ENCODE measurements around the gene BPTF.
"Not testable (repeated sequence)": the region's sequence is repeated elsewhere in the genome, so short reads cannot be mapped to it uniquely, and the experiment has no call there.

Gene BPTF

DNA sequence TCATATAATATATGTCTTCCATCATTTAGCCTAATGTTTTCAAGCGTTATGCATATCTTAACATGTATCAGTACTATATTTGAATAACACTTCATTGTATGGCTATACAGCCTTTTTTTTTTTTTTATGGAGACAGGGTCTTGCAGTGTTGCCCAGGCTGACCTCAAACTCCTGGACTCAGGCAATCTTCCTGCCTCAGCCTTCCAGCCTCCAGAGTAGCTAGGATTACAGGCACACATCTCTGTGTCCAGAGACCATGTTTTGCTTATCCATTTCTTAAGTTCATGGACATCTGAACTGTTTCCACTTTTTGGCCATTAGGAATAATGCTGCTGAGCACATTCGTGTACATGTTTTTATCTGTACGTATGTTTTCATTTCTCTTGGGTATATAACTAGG, 7.8 kb downstream of the BPTF start:
- Histone ChIP-seq H3K9ac (ENCODE audit: low read length in 5 of 5) (no peak overlapping the region), H3K36me3 (ENCODE audit: control insufficient read depth in 5 of 5, insufficient read depth in 5 of 5, low read length in 5 of 5) (peaks cover 0 to 3% (median 0%) of the 10 kb centered on the region in 5 donors), H3K27me3 (ENCODE audit: control insufficient read depth in 5 of 5, insufficient read depth in 4 of 5, low read length in 5 of 5) (no peaks in the 10 kb centered on the region), H3K27ac (ENCODE audit: low read depth, low read length) (no peak overlapping the region), H3K4me3 (ENCODE audit: low read depth in 1 of 5, low read length in 5 of 5) (no peak overlapping the region), H3K4me1 (ENCODE audit: control insufficient read depth in 5 of 5, insufficient read depth in 5 of 5, low read length in 5 of 5) (peaks cover 0 to 34% (median 24%) of the 10 kb centered on the region in 5 donors), H3K9me3 (ENCODE audit: control insufficient read depth in 5 of 5, low read length in 5 of 5) (no peaks in the 10 kb centered on the region)

DNA sequence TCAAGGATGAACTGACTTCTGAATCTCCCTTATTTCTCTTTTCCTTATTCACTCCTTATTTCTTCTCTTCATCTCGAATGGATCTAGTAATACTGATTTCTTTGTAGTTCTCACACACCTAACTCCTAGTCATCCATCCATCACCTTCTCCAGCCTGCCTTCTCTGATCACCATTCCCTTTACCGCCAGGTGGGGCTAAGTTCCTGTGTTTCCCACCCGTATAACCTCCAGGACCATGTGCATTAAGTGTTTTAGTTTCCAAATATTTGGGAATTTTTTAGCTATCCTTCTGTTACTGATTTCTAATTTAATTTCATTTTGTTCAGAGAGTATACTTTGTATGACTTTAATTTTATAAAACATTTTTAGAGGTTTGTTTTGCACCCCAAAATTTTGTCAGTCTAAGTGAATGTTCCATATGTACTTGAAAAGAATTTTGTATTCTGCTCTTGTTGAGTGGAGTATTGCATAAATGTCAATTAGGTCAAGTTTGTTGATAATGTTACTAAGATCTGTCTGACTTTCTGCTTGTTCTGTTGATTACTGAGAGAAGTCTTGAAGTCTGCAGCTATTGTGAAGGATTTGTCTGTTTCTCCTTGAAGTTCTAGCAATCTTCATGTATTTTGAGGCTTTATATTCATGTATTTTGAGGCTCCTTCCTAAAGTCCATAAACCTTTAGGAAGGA, 8.8 kb downstream of the BPTF start:
- Histone ChIP-seq H3K9ac (ENCODE audit: low read length in 5 of 5) (no peak overlapping the region), H3K4me1 (ENCODE audit: control insufficient read depth in 5 of 5, insufficient read depth in 5 of 5, low read length in 5 of 5) (peaks cover 0 to 27% (median 19%) of the 10 kb centered on the region in 5 donors), H3K27ac (ENCODE audit: low read depth, low read length) (no peak overlapping the region), H3K27me3 (ENCODE audit: control insufficient read depth in 5 of 5, insufficient read depth in 4 of 5, low read length in 5 of 5) (no peaks in the 10 kb centered on the region), H3K36me3 (ENCODE audit: control insufficient read depth in 5 of 5, insufficient read depth in 5 of 5, low read length in 5 of 5) (peaks cover 0 to 3% (median 0%) of the 10 kb centered on the region in 5 donors), H3K9me3 (ENCODE audit: control insufficient read depth in 5 of 5, low read length in 5 of 5) (no peaks in the 10 kb centered on the region), H3K4me3 (ENCODE audit: low read depth in 1 of 5, low read length in 5 of 5) (no peak overlapping the region)

DNA sequence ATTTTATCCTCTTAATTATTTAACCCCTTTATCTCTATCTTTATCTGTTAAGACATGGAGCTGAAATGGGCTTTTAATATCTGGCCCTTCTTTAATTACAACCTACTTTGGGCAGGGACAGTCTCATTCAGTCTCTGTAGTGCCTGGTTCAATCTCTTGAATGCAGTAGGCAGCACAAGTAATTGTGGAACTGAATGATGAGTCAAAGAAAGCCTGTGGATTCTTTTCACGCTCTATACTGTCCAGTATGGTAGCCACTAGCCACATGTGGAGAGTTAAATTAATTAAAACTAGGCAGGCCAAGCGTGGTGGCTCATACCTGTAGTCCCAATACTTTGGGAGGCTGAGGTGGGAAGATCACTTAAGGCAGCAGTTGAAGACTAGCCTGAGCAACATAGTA, 9.3 kb downstream of the BPTF start:
- Histone ChIP-seq H3K4me3 (ENCODE audit: low read depth in 1 of 5, low read length in 5 of 5) (no peak overlapping the region), H3K9me3 (ENCODE audit: control insufficient read depth in 5 of 5, low read length in 5 of 5) (no peaks in the 10 kb centered on the region), H3K36me3 (ENCODE audit: control insufficient read depth in 5 of 5, insufficient read depth in 5 of 5, low read length in 5 of 5) (peaks cover 0 to 3% (median 0%) of the 10 kb centered on the region in 5 donors), H3K27me3 (ENCODE audit: control insufficient read depth in 5 of 5, insufficient read depth in 4 of 5, low read length in 5 of 5) (no peaks in the 10 kb centered on the region), H3K9ac (ENCODE audit: low read length in 5 of 5) (no peak overlapping the region), H3K27ac (ENCODE audit: low read depth, low read length) (no peak overlapping the region), H3K4me1 (ENCODE audit: control insufficient read depth in 5 of 5, insufficient read depth in 5 of 5, low read length in 5 of 5) (peaks cover 0 to 22% (median 14%) of the 10 kb centered on the region in 5 donors)

DNA sequence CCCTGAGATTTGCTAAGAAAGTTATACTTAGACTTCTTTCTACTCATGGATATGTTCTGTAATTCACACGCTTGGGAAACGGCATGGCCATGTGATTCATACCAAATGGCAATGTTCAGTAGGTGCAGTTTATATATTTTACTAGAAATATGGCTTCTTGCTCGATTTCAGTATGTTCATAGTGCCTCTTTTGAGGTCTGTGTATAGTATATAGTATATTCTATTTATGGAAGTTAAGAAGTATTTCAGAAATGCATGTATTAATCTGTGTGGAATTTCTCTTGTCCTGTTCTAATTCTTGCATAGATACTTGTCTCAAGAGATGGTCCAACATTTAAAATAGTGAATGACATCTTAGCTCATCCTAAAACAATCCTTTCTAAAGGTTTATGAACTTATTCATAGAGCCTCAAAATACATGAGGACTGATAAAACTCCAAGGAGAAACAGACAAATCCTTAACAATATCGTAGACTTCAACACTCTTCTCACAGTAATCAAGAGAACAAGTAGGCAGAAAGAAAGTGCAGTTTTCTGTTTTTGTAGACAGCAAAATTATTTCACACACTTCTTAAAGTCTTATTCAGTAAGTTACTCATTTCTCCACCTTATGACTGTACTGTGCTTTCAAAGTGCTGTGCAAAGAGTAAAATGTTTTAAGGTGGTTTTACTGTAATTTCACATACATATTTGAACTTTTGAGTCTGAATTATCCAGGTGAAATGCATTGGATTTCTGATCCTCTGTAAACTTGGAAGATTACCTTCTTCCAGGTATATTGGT, 11.1 kb downstream of the BPTF start:
- no peak overlapping the region for H3K27ac ChIP-seq (ENCODE audit: low read depth, low read length)
- peaks cover 0 to 10% (median 3%) of the 10 kb centered on the region in 5 donors for H3K4me1 ChIP-seq (ENCODE audit: control insufficient read depth in 5 of 5, insufficient read depth in 5 of 5, low read length in 5 of 5)
- H3K36me3 ChIP-seq (ENCODE audit: control insufficient read depth in 5 of 5, insufficient read depth in 5 of 5, low read length in 5 of 5): peaks cover 0 to 3% (median 0%) of the 10 kb centered on the region in 5 donors
- no peaks in the 10 kb centered on the region for H3K27me3 ChIP-seq (ENCODE audit: control insufficient read depth in 5 of 5, insufficient read depth in 4 of 5, low read length in 5 of 5)
- H3K9me3 ChIP-seq (ENCODE audit: control insufficient read depth in 5 of 5, low read length in 5 of 5): no peaks in the 10 kb centered on the region
- no peak overlapping the region for H3K9ac ChIP-seq (ENCODE audit: low read length in 5 of 5)
- H3K4me3 ChIP-seq (ENCODE audit: low read depth in 1 of 5, low read length in 5 of 5): no peak overlapping the region

DNA sequence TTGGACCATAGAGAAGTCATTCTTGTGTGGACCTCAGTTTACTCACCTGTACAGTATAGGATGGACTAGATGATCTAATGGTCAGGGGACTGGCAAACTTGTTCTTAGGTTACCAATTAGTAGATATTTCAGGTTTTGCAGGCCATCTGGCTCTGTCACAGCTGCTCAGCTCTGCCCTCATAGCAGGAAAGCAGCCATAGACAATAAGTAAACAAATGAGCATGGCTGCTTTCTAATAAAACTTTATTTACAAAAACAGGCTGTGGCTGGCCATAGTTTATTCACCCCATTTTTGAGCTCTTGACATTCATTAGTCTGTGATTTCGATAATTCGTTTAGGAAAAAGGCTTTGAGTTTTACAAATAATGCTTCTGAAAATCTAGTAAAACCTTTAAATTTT, 12.7 kb downstream of the BPTF start:
- no peak overlapping the region for H3K9ac ChIP-seq (ENCODE audit: low read length in 5 of 5)
- peaks cover 0 to 7% (median 0%) of the 10 kb centered on the region in 5 donors for H3K4me1 ChIP-seq (ENCODE audit: control insufficient read depth in 5 of 5, insufficient read depth in 5 of 5, low read length in 5 of 5)
- no peaks in the 10 kb centered on the region for H3K9me3 ChIP-seq (ENCODE audit: control insufficient read depth in 5 of 5, low read length in 5 of 5)
- peaks cover 0 to 3% (median 0%) of the 10 kb centered on the region in 5 donors for H3K36me3 ChIP-seq (ENCODE audit: control insufficient read depth in 5 of 5, insufficient read depth in 5 of 5, low read length in 5 of 5)
- no peak overlapping the region for H3K27ac ChIP-seq (ENCODE audit: low read depth, low read length)
- no peak overlapping the region for H3K4me3 ChIP-seq (ENCODE audit: low read depth in 1 of 5, low read length in 5 of 5)
- H3K27me3 ChIP-seq (ENCODE audit: control insufficient read depth in 5 of 5, insufficient read depth in 4 of 5, low read length in 5 of 5): no peaks in the 10 kb centered on the region

DNA sequence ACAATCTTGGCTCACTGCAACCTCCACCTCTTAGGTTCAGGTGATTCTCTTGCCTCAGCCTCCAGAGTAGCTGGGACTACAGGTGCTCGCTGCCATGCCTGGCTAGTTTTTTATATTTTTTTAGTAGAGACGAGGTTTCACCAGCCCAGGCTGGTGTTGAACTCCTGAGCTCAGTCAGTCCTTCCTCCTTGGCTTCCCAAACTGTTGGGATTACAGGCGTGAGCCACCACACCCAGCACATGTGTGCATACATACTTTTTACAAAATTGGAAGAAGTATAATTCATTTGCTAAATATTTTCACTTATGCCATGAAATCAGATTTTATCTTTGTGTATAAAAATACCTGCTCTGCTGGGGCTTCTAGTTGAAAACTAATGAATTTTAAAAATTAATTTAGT, 13.2 kb downstream of the BPTF start:
- no peaks in the 10 kb centered on the region for H3K9me3 ChIP-seq (ENCODE audit: control insufficient read depth in 5 of 5, low read length in 5 of 5)
- peaks cover 0 to 7% (median 0%) of the 10 kb centered on the region in 5 donors for H3K4me1 ChIP-seq (ENCODE audit: control insufficient read depth in 5 of 5, insufficient read depth in 5 of 5, low read length in 5 of 5)
- no peak overlapping the region for H3K4me3 ChIP-seq (ENCODE audit: low read depth in 1 of 5, low read length in 5 of 5)
- peaks cover 0 to 3% (median 0%) of the 10 kb centered on the region in 5 donors for H3K36me3 ChIP-seq (ENCODE audit: control insufficient read depth in 5 of 5, insufficient read depth in 5 of 5, low read length in 5 of 5)
- H3K27ac ChIP-seq (ENCODE audit: low read depth, low read length): no peak overlapping the region
- no peaks in the 10 kb centered on the region for H3K27me3 ChIP-seq (ENCODE audit: control insufficient read depth in 5 of 5, insufficient read depth in 4 of 5, low read length in 5 of 5)
- no peak overlapping the region for H3K9ac ChIP-seq (ENCODE audit: low read length in 5 of 5)

DNA sequence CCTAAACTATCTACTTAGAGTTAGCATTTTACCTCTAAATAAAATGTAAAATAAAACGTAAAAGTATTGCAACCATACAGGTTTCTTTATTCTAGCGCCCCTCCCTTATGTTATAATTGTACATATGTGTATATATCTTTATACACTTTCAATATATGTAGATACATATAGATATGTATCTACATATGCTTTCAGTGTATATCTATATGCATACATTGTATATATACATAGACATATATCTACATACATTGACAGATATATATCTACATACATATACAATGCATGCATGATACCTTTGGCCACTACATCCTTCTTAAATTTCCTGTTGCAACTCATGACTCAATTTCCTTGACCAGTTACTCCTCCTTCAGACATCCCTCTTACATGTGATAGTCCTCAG, 16.7 kb downstream of the BPTF start:
- H3K9ac ChIP-seq (ENCODE audit: low read length in 5 of 5): no peak overlapping the region
- H3K4me3 ChIP-seq (ENCODE audit: low read depth in 1 of 5, low read length in 5 of 5): no peak overlapping the region
- H3K27me3 ChIP-seq (ENCODE audit: control insufficient read depth in 5 of 5, insufficient read depth in 4 of 5, low read length in 5 of 5): no peaks in the 10 kb centered on the region
- no peaks in the 10 kb centered on the region for H3K9me3 ChIP-seq (ENCODE audit: control insufficient read depth in 5 of 5, low read length in 5 of 5)
- H3K27ac ChIP-seq (ENCODE audit: low read depth, low read length): no peak overlapping the region
- H3K4me1 ChIP-seq (ENCODE audit: control insufficient read depth in 5 of 5, insufficient read depth in 5 of 5, low read length in 5 of 5): peaks cover 0 to 4% (median 0%) of the 10 kb centered on the region in 5 donors
- no peaks in the 10 kb centered on the region for H3K36me3 ChIP-seq (ENCODE audit: control insufficient read depth in 5 of 5, insufficient read depth in 5 of 5, low read length in 5 of 5)

DNA sequence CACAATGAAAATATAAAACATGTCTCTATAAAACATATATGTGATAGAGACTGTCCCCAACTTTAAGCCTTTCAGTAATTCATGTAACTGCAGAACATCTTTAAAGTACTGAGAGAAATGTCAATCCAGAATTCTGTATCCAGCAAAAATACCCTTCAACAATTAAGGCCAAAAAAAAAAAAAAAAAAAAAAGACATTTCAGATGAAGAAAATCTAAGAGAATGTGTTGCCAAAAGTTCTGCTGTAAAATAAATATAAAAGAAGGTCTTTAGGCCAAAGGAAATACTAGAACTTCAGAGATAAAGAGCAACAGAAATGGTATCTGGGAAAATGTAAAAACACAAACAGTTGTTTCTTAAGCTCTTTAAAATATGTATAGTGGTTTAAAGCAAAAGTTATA, 17.3 kb downstream of the BPTF start:
- Histone ChIP-seq H3K9ac (ENCODE audit: low read length in 5 of 5) (no peak overlapping the region), H3K27me3 (ENCODE audit: control insufficient read depth in 5 of 5, insufficient read depth in 4 of 5, low read length in 5 of 5) (no peaks in the 10 kb centered on the region), H3K4me3 (ENCODE audit: low read depth in 1 of 5, low read length in 5 of 5) (no peak overlapping the region), H3K27ac (ENCODE audit: low read depth, low read length) (no peak overlapping the region), H3K36me3 (ENCODE audit: control insufficient read depth in 5 of 5, insufficient read depth in 5 of 5, low read length in 5 of 5) (no peaks in the 10 kb centered on the region), H3K9me3 (ENCODE audit: control insufficient read depth in 5 of 5, low read length in 5 of 5) (no peaks in the 10 kb centered on the region), H3K4me1 (ENCODE audit: control insufficient read depth in 5 of 5, insufficient read depth in 5 of 5, low read length in 5 of 5) (peaks cover 0 to 4% (median 0%) of the 10 kb centered on the region in 5 donors)

DNA sequence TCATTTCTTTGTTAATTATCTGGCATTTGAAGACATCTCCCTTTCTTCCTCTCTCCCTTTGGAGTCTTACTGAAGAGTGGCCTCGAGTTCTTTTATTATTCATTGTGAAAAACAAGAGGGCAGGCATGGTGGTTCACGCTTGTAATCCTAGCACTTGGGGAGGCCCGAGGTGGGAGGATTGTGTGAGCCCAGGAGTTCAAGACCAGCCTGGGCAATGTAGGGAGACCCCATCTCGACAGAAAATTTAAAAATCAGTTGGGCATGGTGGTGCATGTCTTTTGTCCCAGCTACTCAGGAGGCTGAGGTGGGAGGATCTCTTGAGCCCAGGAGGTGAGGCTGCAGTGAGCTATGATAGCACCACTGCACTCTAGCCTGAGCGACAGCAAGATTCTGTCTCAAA, 20.1 kb downstream of the BPTF start:
- Histone ChIP-seq H3K4me1 (ENCODE audit: control insufficient read depth in 5 of 5, insufficient read depth in 5 of 5, low read length in 5 of 5) (peaks cover 0 to 3% (median 0%) of the 10 kb centered on the region in 5 donors), H3K4me3 (ENCODE audit: low read depth in 1 of 5, low read length in 5 of 5) (no peak overlapping the region), H3K9me3 (ENCODE audit: control insufficient read depth in 5 of 5, low read length in 5 of 5) (peaks cover 0 to 3% (median 0%) of the 10 kb centered on the region in 5 donors), H3K27ac (ENCODE audit: low read depth, low read length) (no peak overlapping the region), H3K27me3 (ENCODE audit: control insufficient read depth in 5 of 5, insufficient read depth in 4 of 5, low read length in 5 of 5) (no peaks in the 10 kb centered on the region), H3K36me3 (ENCODE audit: control insufficient read depth in 5 of 5, insufficient read depth in 5 of 5, low read length in 5 of 5) (no peaks in the 10 kb centered on the region), H3K9ac (ENCODE audit: low read length in 5 of 5) (no peak overlapping the region)

DNA sequence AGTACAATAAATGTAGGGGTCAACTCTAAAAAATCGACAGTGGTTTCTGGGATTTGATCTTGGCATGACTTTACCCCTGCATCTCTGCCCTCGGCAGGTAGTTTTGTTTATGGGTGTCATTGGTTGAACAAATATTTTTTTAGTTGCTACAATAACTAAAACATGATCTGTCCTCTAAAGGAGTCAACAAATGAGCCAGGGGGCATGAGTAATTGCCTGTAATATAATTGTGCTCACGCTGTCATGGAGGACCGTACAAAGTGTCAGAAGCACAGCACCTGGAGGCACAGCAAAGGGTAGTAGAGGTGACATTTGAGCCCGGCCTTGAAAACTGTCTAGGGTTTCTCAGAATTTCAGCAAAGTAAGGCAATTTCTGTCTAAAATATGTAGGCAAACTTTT, 22.9 kb downstream of the BPTF start:
- not testable (repeated sequence) for H3K36me3 ChIP-seq (ENCODE audit: control insufficient read depth in 5 of 5, insufficient read depth in 5 of 5, low read length in 5 of 5); H3K9me3 ChIP-seq (ENCODE audit: control insufficient read depth in 5 of 5, low read length in 5 of 5); H3K27me3 ChIP-seq (ENCODE audit: control insufficient read depth in 5 of 5, insufficient read depth in 4 of 5, low read length in 5 of 5); H3K4me1 ChIP-seq (ENCODE audit: control insufficient read depth in 5 of 5, insufficient read depth in 5 of 5, low read length in 5 of 5); H3K9ac ChIP-seq (ENCODE audit: low read length in 5 of 5); H3K4me3 ChIP-seq (ENCODE audit: low read depth in 1 of 5, low read length in 5 of 5); H3K27ac ChIP-seq (ENCODE audit: low read depth, low read length)

Data from subcutaneous abdominal adipose tissue (tissue), 5 donors.